ENCODE results near the gene CCDC8. TPM values are rescaled to one million over a fixed set of nuclear protein-coding genes. Genes with fewer than 3 reads are reported as not detected.
A peak's percentile ranks its signal among the peaks of the same experiment; 100 is the strongest.
"Not testable (repeated sequence)": the region's sequence is repeated elsewhere in the genome, so short reads cannot be mapped to it uniquely, and the experiment has no call there.

CCDC8 gene
- total RNA-seq, 2 experiments from 2014 or later, result 0.08 TPM

DNA sequence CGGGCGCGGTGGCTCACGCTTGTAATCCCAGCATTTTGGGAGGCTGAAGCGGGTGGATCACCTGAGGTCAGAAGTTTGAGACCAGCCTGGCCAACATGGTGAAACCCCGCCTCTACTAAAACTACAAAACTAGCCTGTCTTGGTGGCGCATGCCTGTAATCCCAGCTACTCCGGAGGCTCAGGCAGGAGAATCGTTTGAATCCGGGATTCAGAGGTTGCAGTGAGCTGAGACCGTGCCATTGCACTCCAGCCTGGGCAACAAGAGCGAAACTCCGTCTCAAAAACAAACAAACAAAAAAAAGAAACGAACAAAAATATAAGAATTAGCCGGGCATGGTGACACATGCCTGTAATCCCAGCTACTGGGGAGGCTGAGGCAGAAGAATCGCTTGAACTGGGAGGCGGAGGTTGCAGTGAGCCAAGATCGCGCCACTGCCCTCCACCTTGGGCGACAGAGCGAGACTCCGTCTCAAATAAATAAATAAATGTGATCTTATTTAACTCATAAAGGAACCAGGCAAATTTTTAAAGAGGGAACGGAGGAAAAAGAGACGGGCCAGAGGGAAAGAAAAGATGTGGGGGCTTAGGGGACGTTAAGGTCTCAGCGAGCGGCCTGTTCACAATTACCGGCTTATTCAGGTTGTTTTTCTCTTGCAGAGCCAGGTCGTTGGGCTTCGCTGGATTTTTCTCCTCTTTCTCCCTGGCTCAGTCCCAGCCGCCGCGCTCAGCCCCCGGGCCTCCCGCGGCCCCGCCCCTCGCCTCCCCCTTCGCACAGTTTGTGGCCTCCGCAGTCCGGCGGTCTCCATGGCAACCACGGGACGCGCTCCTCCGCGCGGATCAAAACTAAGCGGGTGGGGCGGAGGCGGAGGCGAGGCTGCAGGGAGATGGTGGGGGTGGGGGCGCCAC, 2.7 kb upstream of the CCDC8 start:
- H3K27ac Mint-ChIP-seq, H3K4me3 Mint-ChIP-seq, H3K36me3 Mint-ChIP-seq, H3K9me3 Mint-ChIP-seq, H3K4me1 Mint-ChIP-seq: not testable (repeated sequence)
- peak; percentile 55 for DNase-seq
- peaks cover 78% of the 10 kb centered on the region for H3K27me3 Mint-ChIP-seq

DNA sequence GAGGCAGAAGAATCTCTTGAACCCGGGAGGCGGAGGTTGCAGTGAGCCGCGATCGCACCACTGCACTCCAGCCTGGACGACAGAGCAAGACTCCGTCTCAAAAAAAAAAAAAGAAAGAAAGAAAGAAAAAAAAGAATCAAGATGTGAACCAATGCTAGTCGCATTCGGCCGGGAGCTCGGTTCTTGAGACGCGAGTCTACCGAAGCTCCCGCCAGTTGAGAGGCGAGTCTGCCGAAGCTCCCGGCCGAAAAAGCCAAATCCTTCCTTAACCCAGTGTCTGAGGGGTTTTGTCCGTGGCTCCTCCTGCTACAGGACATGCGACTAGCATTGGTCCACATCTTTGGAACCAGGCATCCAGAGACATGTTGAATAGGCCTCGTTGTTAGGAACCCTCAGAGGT, 1.5 kb upstream of the CCDC8 start:
- H3K27ac Mint-ChIP-seq, H3K36me3 Mint-ChIP-seq, DNase-seq, H3K9me3 Mint-ChIP-seq, H3K4me1 Mint-ChIP-seq, H3K4me3 Mint-ChIP-seq: not testable (repeated sequence)
- H3K27me3 Mint-ChIP-seq, result peaks cover 86% of the 10 kb centered on the region

DNA sequence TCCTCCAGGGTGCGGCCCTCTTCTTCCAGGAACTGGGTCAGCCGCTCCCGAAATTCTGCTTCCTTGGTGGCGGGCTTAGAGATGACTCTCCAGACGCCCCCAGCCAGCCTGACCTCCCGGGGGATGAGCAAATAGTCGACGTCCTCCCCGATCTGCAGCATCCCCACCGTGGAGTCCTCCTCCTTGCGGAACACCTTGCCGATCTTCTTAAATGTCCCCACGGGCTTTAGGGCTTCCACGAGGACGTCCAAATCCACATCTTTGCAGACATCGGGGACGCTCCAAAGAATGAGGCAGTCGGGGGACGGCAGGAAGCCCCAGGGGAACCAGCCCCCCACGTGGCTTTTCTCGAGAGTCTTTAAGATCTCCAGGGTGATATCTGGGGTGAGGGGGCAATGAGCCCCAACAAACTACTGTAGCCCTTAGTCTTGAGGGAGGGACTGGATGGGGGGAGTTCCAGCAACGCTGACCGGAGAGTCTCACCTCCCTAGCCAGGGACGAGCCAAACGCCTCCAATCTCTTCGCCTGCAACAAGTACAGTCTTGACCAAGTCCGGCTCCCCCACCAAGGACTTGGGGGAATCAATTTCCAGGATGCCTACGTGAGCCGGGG, 608 bp downstream of the CCDC8 start:
- no peak for DNase-seq

DNA sequence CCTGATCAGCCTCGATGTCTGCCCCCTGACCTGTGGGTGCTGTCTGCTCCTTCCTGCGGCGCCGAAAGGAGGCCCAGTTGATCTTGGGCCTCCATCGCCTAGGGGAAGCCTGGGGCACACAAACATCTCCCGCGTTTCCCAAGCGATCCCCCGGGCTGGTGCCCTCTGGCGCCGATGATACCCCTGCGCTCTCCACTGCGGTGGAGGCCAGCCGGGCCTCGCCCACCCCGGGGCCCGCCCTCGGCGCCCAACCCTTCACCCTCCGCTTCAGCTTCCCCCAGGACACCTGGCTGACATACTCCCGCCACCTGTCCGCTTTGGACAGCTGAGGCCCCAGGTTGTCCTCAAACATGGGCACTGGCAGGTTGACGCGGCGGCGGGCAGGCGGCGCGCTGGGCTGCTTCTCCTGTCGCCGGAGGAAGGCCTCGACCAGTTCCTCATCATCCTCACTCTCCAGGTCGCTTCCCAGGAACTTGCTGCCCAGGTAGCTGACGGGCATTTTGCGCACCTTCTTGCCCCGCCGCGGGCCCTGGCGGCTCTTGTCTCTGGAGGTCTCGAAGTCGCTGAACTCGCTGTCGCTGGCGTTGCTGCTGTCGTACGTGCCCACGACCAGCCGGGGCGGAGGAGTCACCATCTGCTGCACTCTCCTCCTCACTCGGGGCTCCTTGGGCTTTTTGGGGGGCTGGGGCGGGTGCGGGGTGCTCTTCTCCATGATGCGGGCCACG, 1.3 kb downstream of the CCDC8 start:
- Mint-ChIP-seq H3K27me3 (peaks cover 95% of the 10 kb centered on the region), H3K27ac (no peak overlapping the region), H3K4me3 (no peak overlapping the region), H3K36me3 (no peaks in the 10 kb centered on the region), H3K4me1 (peaks cover 5% of the 10 kb centered on the region), H3K9me3 (no peaks in the 10 kb centered on the region)
- no peak for DNase-seq

More for the DNA sequence above, 608 bp downstream of the CCDC8 start:
- H3K27ac Mint-ChIP-seq, result no peak overlapping the region
- H3K27me3 Mint-ChIP-seq, result peaks cover 90% of the 10 kb centered on the region
- no peaks in the 10 kb centered on the region for H3K9me3 Mint-ChIP-seq
- H3K36me3 Mint-ChIP-seq, result no peaks in the 10 kb centered on the region
- peaks cover 5% of the 10 kb centered on the region for H3K4me1 Mint-ChIP-seq
- no peak overlapping the region for H3K4me3 Mint-ChIP-seq

DNA sequence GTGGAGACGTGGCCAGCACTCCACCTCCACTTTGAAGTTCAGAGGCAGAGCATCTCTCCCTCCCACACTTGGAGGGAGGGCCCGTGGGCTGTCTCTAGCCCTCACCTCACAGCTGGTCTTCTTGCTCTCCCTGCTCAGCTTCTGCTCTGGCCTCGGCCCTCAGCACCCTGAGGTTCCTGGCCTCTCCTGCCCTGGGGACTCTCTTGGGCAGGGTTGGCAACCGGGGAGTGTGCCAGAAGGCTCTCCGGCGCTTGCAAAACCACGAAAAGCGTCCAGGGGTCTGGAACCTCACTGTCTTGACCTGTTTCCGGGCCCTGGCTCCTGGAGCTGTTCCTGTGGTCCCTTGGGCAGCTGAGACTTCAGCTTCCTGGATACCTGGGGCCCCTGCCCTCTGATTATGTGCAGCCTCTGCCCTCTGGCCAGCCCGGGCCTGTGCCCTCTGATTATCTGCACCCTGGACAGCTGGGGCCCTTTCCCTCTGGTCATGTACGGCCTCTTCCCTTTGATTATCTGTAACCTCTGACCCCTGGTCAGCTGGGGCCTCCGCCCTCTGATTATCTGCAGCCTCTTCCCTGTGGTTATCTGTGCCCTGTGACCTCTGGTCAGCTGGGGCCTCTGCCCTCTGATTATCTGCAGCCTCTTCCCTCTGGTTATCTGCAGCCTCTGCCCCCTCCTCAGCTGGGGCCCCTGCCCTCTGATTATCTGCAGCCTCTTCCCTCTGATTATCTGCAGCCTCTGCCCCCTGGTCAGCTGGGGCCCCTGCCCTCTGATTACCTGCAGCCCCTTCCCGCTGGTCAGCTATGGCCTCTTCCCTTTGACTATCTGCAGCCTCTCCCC, 2.1 kb downstream of the CCDC8 start:
- no peak overlapping the region for H3K4me3 Mint-ChIP-seq
- no peaks in the 10 kb centered on the region for H3K36me3 Mint-ChIP-seq
- H3K9me3 Mint-ChIP-seq, result no peaks in the 10 kb centered on the region
- H3K4me1 Mint-ChIP-seq, result peaks cover 3% of the 10 kb centered on the region
- no peak overlapping the region for H3K27ac Mint-ChIP-seq
- DNase-seq, result no peak
- peaks cover 96% of the 10 kb centered on the region for H3K27me3 Mint-ChIP-seq

DNA sequence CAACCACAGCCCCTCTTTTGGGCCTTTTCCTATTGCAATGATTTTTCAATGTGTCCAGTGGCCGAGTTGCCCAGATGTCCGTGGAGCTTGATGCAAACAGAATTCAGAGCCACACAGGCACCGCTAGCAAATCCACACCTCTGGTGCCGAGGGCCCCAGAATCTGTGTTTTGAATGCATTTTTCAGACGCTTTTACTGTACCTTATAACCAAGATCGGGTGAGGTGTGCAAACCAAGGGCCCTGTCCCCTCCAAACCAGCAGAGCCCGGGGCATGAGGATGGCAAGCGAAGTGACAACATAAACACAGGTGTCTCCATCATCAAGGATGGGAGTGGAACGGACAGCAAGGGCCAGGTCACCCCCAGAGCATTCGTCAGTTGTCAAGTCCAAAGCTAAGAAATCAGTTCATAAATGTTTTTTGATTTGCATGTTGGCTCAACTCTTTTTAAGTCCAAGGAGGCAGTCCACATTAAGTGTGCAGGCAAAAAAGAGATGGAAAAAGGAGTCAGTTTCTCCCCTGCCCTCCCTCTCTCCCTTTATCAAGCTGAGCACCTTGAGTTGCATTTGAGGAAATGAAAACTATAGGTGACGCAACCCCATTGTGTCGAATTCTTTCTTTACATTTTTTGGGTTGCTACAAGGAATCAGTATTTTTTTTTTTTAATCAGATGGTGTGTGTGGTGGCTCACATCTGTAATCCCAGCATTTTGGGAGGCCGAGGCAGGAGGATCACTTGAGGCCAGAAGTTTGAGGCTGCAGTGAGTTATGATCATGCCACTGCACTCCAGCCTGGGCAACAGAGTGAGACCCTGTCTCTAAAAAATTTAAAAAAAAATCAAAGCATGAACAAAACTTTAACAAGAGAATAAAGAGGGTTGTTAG, 2.9 kb downstream of the CCDC8 start:
- peaks cover 96% of the 10 kb centered on the region for H3K27me3 Mint-ChIP-seq
- H3K36me3 Mint-ChIP-seq, result no peaks in the 10 kb centered on the region
- no peak for DNase-seq
- H3K9me3 Mint-ChIP-seq, result no peaks in the 10 kb centered on the region
- peaks cover 3% of the 10 kb centered on the region for H3K4me1 Mint-ChIP-seq
- H3K27ac Mint-ChIP-seq, result no peak overlapping the region
- no peak overlapping the region for H3K4me3 Mint-ChIP-seq

DNA sequence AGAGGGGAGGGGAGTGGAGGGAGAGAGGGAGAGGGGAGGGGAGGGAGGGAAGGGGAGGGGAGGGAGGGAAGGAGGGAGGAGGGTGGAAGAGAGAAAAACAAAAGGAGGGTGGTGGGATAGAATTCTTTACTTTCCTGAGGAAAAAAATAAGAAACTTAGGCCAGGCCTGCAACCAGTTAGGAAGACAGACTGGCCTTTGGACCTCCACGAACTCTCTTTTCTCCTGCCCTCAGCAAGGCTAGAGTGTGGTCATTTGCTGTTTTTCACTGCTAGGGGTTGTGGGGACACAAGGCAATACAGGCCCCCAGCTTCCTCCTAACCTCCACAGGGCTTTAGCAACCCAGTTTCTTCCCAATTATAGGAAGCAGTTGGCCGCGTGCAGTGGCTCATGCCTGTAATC, 4.2 kb downstream of the CCDC8 start:
- no peak overlapping the region for H3K4me3 Mint-ChIP-seq
- no peak overlapping the region for H3K27ac Mint-ChIP-seq
- no peaks in the 10 kb centered on the region for H3K9me3 Mint-ChIP-seq
- DNase-seq, result no peak
- peaks cover 8% of the 10 kb centered on the region for H3K4me1 Mint-ChIP-seq
- H3K27me3 Mint-ChIP-seq, result peaks cover 96% of the 10 kb centered on the region
- H3K36me3 Mint-ChIP-seq, result no peaks in the 10 kb centered on the region

DNA sequence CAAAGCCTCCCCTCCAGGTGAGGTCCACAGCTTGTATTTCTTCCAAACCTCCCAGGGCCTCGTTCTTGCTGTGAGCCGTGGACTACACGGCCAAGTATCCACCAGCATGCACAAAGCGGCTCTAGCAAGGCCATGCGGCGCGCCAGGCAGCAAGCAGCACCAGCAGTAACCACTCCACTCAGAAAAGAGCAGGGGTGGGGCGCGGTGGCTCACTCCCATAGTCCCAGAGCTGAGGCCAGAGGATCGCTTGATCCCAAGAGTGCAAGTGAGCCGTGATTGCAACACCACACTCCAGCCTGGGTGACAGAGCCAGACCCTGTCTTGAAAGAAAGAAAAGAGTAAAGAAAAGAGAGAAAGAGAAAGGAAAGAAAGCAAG, 4.7 kb downstream of the CCDC8 start:
- peaks cover 96% of the 10 kb centered on the region for H3K27me3 Mint-ChIP-seq
- no peak for DNase-seq
- H3K36me3 Mint-ChIP-seq, result no peaks in the 10 kb centered on the region
- no peak overlapping the region for H3K4me3 Mint-ChIP-seq
- H3K4me1 Mint-ChIP-seq, result peaks cover 12% of the 10 kb centered on the region
- H3K9me3 Mint-ChIP-seq, result no peaks in the 10 kb centered on the region
- H3K27ac Mint-ChIP-seq, result no peak overlapping the region

DNA sequence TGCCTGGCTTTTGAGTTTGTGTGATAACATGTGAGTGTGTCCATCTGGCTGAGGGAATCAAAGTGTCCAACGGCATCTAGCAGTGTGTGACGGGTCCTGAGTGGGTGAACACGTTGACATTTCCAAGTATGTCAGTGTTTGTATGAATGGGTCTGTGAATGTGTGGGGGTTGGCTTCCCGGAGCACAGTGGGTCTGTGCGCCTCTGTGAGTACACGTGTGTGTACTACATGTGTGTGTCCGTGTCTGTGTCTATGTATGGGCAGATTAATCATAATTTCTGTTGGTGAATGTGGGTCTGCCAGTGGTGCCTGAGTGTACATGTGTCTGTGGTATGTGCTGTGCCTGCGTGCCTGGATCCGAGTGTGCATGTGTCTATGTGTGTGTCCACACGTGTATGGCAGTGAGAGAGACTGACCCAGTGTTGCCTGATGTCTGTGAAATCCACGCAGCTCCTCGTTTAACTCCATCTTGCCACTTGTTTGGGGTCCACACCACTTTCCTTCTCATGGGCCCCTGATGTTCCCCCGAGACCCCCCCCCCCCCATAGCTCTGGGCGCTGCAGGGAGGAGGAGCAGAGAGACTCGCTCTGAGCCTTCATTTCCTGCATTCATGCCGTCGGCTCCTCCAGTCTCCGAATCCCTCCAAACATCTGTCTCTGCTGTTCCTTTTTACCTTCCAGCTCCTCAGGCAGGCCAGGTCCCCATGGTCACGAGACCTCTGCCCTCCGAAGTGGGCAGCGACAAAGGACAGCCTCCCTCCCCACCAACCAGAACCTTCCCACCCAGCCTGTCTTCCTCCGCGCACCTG, 5.3 kb downstream of the CCDC8 start:
- no peaks in the 10 kb centered on the region for H3K9me3 Mint-ChIP-seq
- no peak overlapping the region for H3K4me3 Mint-ChIP-seq
- peaks cover 97% of the 10 kb centered on the region for H3K27me3 Mint-ChIP-seq
- no peaks in the 10 kb centered on the region for H3K36me3 Mint-ChIP-seq
- no peak overlapping the region for H3K27ac Mint-ChIP-seq
- peaks cover 14% of the 10 kb centered on the region for H3K4me1 Mint-ChIP-seq
- no peak for DNase-seq

DNA sequence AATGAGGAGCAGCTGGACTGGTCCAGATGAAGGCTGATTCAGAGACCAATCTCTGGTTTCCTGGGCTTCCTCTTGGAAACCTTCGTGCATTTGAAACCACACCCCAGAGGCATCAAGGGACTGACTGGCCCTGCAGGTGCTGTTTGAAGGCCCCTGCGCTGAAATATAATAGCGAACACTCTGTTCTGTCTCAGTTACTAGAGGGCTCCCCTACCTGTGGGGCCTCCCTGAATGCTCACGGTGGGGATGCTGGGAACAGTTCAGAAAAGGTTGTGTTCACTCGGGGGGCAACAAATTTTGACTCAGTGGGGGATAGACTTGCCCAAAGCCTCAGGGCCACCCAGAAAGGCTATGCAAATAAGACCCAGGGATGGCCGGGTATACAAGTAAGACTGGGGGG, 6.4 kb downstream of the CCDC8 start:
- Mint-ChIP-seq H3K27me3 (peaks cover 97% of the 10 kb centered on the region), H3K36me3 (no peaks in the 10 kb centered on the region)

DNA sequence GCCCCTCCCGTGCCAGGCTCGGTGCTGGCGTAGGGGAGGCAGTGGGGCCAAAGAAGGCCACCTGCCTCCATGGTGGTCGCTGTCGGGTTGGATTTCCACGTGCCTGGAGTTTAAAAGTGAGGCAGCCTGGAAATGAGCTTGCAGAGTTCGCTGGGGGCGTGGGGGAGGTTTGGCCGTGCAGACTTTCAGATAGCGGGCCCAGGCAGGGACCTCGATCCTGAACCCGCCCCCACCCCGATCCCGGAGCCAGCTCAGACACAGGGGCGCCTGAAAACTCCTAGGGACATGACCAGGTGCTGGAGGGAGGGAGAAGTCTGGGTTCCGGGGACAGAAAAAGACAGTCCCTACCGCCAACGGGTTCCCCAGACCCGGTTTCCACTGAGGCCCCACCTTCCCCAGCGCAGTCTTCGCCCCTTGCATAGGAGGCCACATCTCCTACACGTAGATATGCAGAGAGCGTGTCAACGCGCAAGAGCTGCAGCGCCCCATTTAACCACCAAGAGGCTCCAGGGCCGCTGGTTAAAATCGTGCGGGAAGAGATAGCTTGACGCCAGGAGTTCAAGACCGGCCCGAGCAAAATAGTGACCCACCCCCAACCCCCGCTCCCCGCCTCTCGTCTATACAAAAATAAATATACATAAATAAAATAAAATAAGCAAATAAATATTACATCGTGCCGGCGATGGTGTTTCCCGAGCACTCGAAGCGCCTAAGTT, 8.5 kb downstream of the CCDC8 start:
- peaks cover 88% of the 10 kb centered on the region for H3K27me3 Mint-ChIP-seq

More for the DNA sequence above, 6.4 kb downstream of the CCDC8 start:
- no peak for DNase-seq
- no peaks in the 10 kb centered on the region for H3K9me3 Mint-ChIP-seq
- H3K4me3 Mint-ChIP-seq, result no peak overlapping the region
- H3K27ac Mint-ChIP-seq, result no peak overlapping the region
- peaks cover 18% of the 10 kb centered on the region for H3K4me1 Mint-ChIP-seq

DNA sequence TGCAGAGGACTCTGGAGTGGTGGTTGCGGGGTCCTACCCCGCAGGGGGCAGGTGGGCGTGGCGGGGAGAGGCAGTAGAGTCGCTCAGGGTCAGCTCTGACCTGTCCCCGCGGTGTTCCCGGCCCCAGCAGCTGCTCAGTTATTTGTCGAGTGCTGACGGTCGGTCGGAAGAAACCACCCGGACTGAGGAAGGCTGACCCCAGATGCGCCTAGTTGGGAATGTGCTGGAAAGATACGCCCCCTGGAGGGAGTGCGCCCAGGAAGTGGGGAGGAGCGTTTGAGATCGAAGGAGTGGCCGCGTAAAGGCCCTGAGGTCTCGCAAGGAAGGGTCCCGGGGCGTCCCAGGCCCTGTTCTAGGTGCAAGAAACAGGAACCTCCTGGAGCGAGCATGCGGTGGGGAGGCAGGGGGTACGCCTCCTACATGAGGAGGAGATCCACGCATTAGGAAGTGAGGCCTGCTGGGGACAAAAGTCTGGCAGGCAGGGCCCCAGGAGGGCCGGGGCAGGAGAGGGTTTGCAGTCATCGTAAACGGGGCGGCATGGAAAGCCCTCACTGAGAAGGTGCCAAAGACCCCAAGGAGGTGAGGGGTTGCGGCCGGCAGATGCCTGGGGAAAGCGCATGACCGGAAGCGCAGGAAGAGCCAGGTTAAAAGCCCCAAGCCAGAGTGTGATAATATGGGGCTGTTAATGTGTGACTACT, 9.2 kb downstream of the CCDC8 start:
- DNase-seq, result no peak
- peaks cover 18% of the 10 kb centered on the region for H3K4me1 Mint-ChIP-seq
- H3K9me3 Mint-ChIP-seq, result no peaks in the 10 kb centered on the region
- no peaks in the 10 kb centered on the region for H3K36me3 Mint-ChIP-seq
- H3K27ac Mint-ChIP-seq, result no peak overlapping the region
- H3K4me3 Mint-ChIP-seq, result peak overlapping the region; percentile 60
- H3K27me3 Mint-ChIP-seq, result peaks cover 90% of the 10 kb centered on the region

More for the DNA sequence above, 8.5 kb downstream of the CCDC8 start:
- Mint-ChIP-seq H3K36me3 (no peaks in the 10 kb centered on the region), H3K4me3 (peak overlapping the region; percentile 60), H3K27ac (no peak overlapping the region), H3K4me1 (peaks cover 18% of the 10 kb centered on the region), H3K9me3 (no peaks in the 10 kb centered on the region)
- DNase-seq, result no peak
